ENCODE measurements around the gene VSTM2L.

Gene VSTM2L

DNA sequence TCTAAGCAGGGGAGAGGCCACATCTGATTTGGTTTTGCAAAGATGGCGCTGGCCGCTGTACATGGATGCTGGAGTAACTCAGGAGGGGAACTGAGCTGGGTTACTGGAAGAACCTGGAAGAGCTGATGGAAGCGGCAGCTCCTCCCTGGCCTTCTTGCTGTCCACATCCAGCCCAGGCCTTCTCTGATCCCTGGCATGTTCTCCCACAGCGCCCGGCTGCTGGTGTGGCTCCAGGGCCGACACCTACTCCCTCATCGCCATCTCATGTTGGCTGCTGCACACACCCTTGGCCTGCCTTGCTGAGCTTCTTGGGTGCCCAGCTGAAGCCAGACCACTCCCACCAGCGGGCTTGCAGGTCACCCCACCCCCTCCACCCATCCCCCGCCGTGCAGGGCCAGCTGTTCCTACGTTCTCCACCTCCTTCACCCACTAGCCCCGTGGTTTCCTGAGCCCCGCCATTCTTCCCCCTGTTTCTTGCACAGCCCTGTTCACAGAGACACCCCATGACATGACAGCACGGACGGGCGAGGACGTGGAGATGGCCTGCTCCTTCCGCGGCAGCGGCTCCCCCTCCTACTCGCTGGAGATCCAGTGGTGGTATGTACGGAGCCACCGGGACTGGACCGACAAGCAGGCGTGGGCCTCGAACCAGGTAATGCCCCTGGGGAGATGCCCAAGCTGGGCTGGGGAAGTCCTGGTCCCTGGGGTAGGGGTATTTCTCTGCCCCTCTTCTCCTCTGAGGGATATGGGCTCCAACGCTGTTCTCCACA is 28.4 kb downstream of the VSTM2L start:
- H3K27me3 ChIP-seq (ENCODE audit: insufficient read depth, poor library complexity, severe bottlenecking) = no peaks in the 10 kb centered on the region

DNA sequence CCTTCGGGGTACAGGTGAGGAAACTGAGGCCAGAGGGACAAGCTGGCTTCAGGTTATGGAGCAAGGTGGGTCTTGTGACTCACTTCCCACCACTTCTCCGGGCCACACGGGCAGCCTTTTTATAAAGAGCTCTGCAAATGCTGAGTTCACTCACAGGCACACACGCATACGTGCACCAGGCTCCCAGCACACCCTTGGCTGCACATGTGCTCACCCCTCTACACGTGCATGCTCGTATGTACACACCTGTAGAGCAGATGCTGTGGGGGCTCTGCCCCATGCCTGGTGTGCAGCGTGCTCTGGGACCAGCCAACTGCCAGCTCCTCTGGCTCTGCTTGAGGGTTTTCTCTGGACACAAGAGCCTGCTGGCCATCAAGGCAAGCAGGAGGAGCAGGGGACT is 29.1 kb downstream of the VSTM2L start:
- ATAC-seq (ENCODE audit: low read depth) (no peak), DNase-seq (ENCODE audit: low spot score) (no peak)
- H3K9me3 ChIP-seq (ENCODE audit: severe bottlenecking) = no peaks in the 10 kb centered on the region
- no peaks in the 10 kb centered on the region for H3K4me1 ChIP-seq (ENCODE audit: insufficient read depth, poor library complexity, severe bottlenecking)
- H3K4me3 ChIP-seq (ENCODE audit: severe bottlenecking) = no peak overlapping the region
- H3K36me3 ChIP-seq (ENCODE audit: low read depth) = no peaks in the 10 kb centered on the region
- no peaks in the 10 kb centered on the region for H3K27me3 ChIP-seq (ENCODE audit: insufficient read depth, poor library complexity, severe bottlenecking)
- TF ChIP-seq, protein P1, sequence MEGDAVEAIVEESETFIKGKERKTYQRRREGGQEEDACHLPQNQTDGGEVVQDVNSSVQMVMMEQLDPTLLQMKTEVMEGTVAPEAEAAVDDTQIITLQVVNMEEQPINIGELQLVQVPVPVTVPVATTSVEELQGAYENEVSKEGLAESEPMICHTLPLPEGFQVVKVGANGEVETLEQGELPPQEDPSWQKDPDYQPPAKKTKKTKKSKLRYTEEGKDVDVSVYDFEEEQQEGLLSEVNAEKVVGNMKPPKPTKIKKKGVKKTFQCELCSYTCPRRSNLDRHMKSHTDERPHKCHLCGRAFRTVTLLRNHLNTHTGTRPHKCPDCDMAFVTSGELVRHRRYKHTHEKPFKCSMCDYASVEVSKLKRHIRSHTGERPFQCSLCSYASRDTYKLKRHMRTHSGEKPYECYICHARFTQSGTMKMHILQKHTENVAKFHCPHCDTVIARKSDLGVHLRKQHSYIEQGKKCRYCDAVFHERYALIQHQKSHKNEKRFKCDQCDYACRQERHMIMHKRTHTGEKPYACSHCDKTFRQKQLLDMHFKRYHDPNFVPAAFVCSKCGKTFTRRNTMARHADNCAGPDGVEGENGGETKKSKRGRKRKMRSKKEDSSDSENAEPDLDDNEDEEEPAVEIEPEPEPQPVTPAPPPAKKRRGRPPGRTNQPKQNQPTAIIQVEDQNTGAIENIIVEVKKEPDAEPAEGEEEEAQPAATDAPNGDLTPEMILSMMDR (IDR thresholded peaks at IDR 0.05; ENCODE audit: poor library complexity, severe bottlenecking) = no peak
- H3K27ac ChIP-seq (ENCODE audit: poor library complexity, severe bottlenecking) = no peak overlapping the region

More for the DNA sequence above, 28.4 kb downstream of the VSTM2L start:
- Histone ChIP-seq H3K36me3 (ENCODE audit: low read depth) (no peaks in the 10 kb centered on the region), H3K4me3 (ENCODE audit: severe bottlenecking) (no peak overlapping the region), H3K9me3 (ENCODE audit: severe bottlenecking) (no peaks in the 10 kb centered on the region), H3K27ac (ENCODE audit: poor library complexity, severe bottlenecking) (no peak overlapping the region), H3K4me1 (ENCODE audit: insufficient read depth, poor library complexity, severe bottlenecking) (no peaks in the 10 kb centered on the region)
- DNase-seq (ENCODE audit: low spot score) (no peak), ATAC-seq (ENCODE audit: low read depth) (no peak)
- TF ChIP-seq, protein P1 (IDR thresholded peaks at IDR 0.05; ENCODE audit: poor library complexity, severe bottlenecking) = no peak

DNA sequence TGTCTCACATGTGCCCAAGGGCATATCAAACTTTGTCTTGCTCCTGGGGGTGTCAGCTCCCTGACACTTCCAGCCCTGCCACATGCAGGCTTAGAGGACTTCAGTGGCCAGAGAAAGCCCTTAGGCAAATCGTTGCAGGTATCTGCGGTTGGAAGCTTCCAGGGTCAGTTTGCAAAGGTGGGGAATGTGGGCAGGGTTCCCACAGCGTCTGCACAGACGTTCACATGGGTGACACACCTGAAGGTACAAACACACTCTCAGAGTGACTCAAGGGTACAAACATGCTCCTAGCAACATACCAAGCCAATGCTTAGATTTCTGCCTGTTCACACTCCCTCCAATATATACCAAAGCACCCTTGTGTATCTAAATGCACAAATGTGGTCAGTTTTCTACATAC is 30.0 kb downstream of the VSTM2L start:
- H3K9me3 ChIP-seq (ENCODE audit: severe bottlenecking) = no peaks in the 10 kb centered on the region
- no peaks in the 10 kb centered on the region for H3K4me1 ChIP-seq (ENCODE audit: insufficient read depth, poor library complexity, severe bottlenecking)
- no peak for ATAC-seq (ENCODE audit: low read depth)
- H3K36me3 ChIP-seq (ENCODE audit: low read depth) = no peaks in the 10 kb centered on the region
- no peak overlapping the region for H3K27ac ChIP-seq (ENCODE audit: poor library complexity, severe bottlenecking)
- TF ChIP-seq, protein P1 (IDR thresholded peaks at IDR 0.05; ENCODE audit: poor library complexity, severe bottlenecking) = no peak
- H3K4me3 ChIP-seq (ENCODE audit: severe bottlenecking) = no peak overlapping the region
- H3K27me3 ChIP-seq (ENCODE audit: insufficient read depth, poor library complexity, severe bottlenecking) = no peaks in the 10 kb centered on the region
- DNase-seq (ENCODE audit: low spot score) = no peak

DNA sequence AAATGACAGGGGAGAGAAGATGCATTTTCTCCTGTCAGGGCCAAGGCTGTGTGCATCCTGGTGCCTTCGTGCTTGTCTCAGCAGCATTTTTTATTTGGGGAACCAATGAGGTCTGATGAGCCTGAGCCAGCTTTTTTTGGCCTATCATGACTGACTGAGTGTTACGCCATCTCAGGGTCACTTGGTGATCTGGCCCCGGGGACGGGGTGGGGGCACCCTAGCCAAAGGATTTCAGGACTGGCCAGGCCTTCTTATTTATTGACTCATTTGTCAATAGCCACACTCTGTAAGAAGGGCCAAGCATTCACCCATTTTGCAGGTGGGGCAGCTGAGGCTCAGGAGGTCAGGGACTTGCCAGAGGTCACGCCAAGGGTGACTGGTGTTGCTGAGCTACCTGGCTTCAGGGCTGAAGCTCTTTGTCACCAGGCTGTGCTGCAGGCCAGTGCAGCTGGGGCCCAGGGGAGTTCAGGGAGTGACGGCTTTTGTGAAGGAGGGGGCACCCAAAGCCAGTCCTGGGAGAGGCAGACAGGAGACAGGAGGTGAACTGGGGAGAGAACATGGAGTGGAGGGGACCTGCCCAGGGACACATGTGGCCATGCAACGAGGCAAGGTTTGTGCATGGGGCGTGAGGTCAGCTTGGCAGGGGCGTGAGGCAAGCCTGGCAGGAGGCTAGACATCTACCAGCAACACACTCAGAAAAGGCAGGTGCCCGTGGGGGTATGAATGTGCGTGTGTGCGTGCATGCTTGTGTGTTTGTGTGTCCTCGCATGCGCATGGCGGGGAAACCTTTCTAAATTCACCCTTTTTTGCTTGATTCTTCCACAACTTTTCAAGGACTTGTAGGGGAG is 31.1 kb downstream of the VSTM2L start:
- no peak for ATAC-seq (ENCODE audit: low read depth)
- H3K27me3 ChIP-seq (ENCODE audit: insufficient read depth, poor library complexity, severe bottlenecking) = no peaks in the 10 kb centered on the region

More for the DNA sequence above, 31.1 kb downstream of the VSTM2L start:
- no peaks in the 10 kb centered on the region for H3K9me3 ChIP-seq (ENCODE audit: severe bottlenecking)
- no peaks in the 10 kb centered on the region for H3K4me1 ChIP-seq (ENCODE audit: insufficient read depth, poor library complexity, severe bottlenecking)
- TF ChIP-seq, protein P1 (IDR thresholded peaks at IDR 0.05; ENCODE audit: poor library complexity, severe bottlenecking) = no peak
- no peak overlapping the region for H3K4me3 ChIP-seq (ENCODE audit: severe bottlenecking)
- H3K36me3 ChIP-seq (ENCODE audit: low read depth) = no peaks in the 10 kb centered on the region
- H3K27ac ChIP-seq (ENCODE audit: poor library complexity, severe bottlenecking) = no peak overlapping the region
- no peak for DNase-seq (ENCODE audit: low spot score)
